NCI-H82 treated with DMSO at 0.1 percent for 48 hours (cell line): ENCODE data around the gene MEX3D.

Source experiments
- DNase-seq: peaks from one replicate; lab custom pipeline; 2025; ENCODE audit not compliant: unreplicated experiment; lab: John Stamatoyannopoulos, UW

Gene MEX3D

GRCh38 chr19:1598777-1599459 lies 30.8 kb upstream of the MEX3D start:
- no peak for DNase-seq

- no peak for DNase-seq
Measured at GRCh38 chr19:1593501-1593772, 25.3 kb upstream of the MEX3D start.

GRCh38 chr19:1592755-1593500 lies 24.8 kb upstream of the MEX3D start, which contains the start of gene MBD3:
Gene MBD3, minus strand, starts transcription at chr19:1592865. Its CDS starts 234 bp downstream, at chr19:1592631.
- peak; percentile 69 for DNase-seq

GRCh38 chr19:1592024-1592754 lies 24.1 kb upstream of the MEX3D start:
- DNase-seq = peak; percentile 11

GRCh38 chr19:1591421-1592023 lies 23.4 kb upstream of the MEX3D start:
- DNase-seq = no peak

GRCh38 chr19:1590641-1591397 lies 22.7 kb upstream of the MEX3D start:
- no peak for DNase-seq

- no peak for DNase-seq
Measured at GRCh38 chr19:1587872-1588271, 19.7 kb upstream of the MEX3D start.

- no peak for DNase-seq
Measured at GRCh38 chr19:1585243-1585580, 17.1 kb upstream of the MEX3D start.

- no peak for DNase-seq
Measured at GRCh38 chr19:1584500-1585242, 16.5 kb upstream of the MEX3D start.

GRCh38 chr19:1582201-1582600 lies 14.1 kb upstream of the MEX3D start:
- DNase-seq = no peak

GRCh38 chr19:1580957-1581356 lies 12.8 kb upstream of the MEX3D start:
- no peak for DNase-seq

- no peak for DNase-seq
Measured at GRCh38 chr19:1580382-1580781, 12.3 kb upstream of the MEX3D start.

GRCh38 chr19:1579222-1579621 lies 11.1 kb upstream of the MEX3D start:
- no peak for DNase-seq

GRCh38 chr19:1577929-1578618 lies 9.9 kb upstream of the MEX3D start:
- no peak for DNase-seq

- DNase-seq = no peak
Measured at GRCh38 chr19:1577090-1577928, 9.2 kb upstream of the MEX3D start.

- DNase-seq = no peak
Measured at GRCh38 chr19:1576242-1577089, 8.3 kb upstream of the MEX3D start.

- no peak for DNase-seq
Measured at GRCh38 chr19:1575323-1576241, 7.5 kb upstream of the MEX3D start.
